Lower lobe of right lung (tissue), 2 donors: ENCODE data around the gene KMT2A. TPM values are rescaled to one million over a fixed set of nuclear protein-coding genes. Genes with fewer than 3 reads are reported as not detected.

ENCODE experiments used
- ATAC-seq, 2 donors: fragments of 200-7000 bp; cut with Tn5 transposase; one replicate each; pipeline ENCODE4 v1.9.1; 2020 to 2022; ENCODE audit warnings: mild to moderate bottlenecking in 2 of 2, moderate library complexity in 2 of 2
- DNase-seq: peaks from one replicate; pipeline ENCODE4 v3.0.0-alpha.2; 2020
- H3K27ac ChIP-seq: fragments of 200-600 bp; one replicate; pipeline ENCODE4 v1.8.0; 2022
- H3K27me3 ChIP-seq: fragments of 200-600 bp; one replicate; pipeline ENCODE4 v1.8.0; 2022; ENCODE audit warnings: low read depth
- H3K36me3 ChIP-seq: fragments of 200-600 bp; one replicate; pipeline ENCODE4 v1.8.0; 2022; ENCODE audit warnings: mild to moderate bottlenecking
- H3K4me1 ChIP-seq: fragments of 200-600 bp; one replicate; pipeline ENCODE4 v1.8.0; 2022
- H3K4me3 ChIP-seq: fragments of 200-600 bp; one replicate; pipeline ENCODE4 v1.8.0; 2022; ENCODE audit warnings: mild to moderate bottlenecking
- H3K9me3 ChIP-seq: fragments of 200-600 bp; one replicate; pipeline ENCODE4 v1.8.0; 2022
- CTCF ChIP-seq: fragments of 200-600 bp; IDR thresholded peaks from one replicate; pipeline ENCODE4 v1.8.0; 2022; ENCODE audit warnings: antibody characterized with exemption, mild to moderate bottlenecking
- intact Hi-C: fragments of 100-400 bp; cut with DNase I; formaldehyde crosslinking; loops from one replicate; pipeline ENCODE4 v1.11.0; 2022
- long read RNA-seq: library from polyadenylated mRNA; unstranded; transcript quantifications from one replicate; pipeline ENCODE4 v2.0.0, GENCODE V29; 2021
- total RNA-seq: library from RNA; stranded (reverse); fragmentation: NEBNext Ultra II Directional; extraction: Animal tissue kit (Norgen Biotek cat#: 25700); gene quantifications from one replicate; pipeline ENCODE4 v1.2.1, GENCODE V29; 2021
- donor health status: DM: no; HTN: yes; CAD: no; lungs with severe emphysema.

The KMT2A gene
- 66.3 TPM for total RNA-seq
- long read RNA-seq, partial matches to known transcripts, result 13 of 38 reads
- long read RNA-seq, other reads (novel, unspliced or antisense), result 19 of 38 reads

GRCh38 chr11:118435893-118436624 lies at the start of gene KMT2A:
Gene KMT2A, plus strand, starts transcription at chr11:118436492. Its CDS starts 21 bp downstream, at chr11:118436513.
- peak within 1 kb of the TSS; percentile 87 for H3K27ac ChIP-seq
- H3K9me3 ChIP-seq, result no peaks in the 10 kb centered on the region
- peaks cover 39% of the 10 kb centered on the region for H3K4me1 ChIP-seq
- H3K36me3 ChIP-seq, result no peaks in the 10 kb centered on the region
- ATAC-seq (peak; percentile 93 to 99), DNase-seq (peak; percentile 96)
- H3K27me3 ChIP-seq, result no peaks in the 10 kb centered on the region
- H3K4me3 ChIP-seq, result peak within 1 kb of the TSS; percentile 91
- TF ChIP-seq CTCF, result peak; percentile 11
- intact Hi-C loops, result no loop called here

GRCh38 chr11:118396097-118396501 lies 40.2 kb upstream of the KMT2A start:
- ATAC-seq, result no peak
- no peak overlapping the region for H3K27ac ChIP-seq

GRCh38 chr11:118397448-118397847 lies 38.8 kb upstream of the KMT2A start:
- no peak for TF ChIP-seq CTCF
- H3K27ac ChIP-seq, result no peak overlapping the region
- peaks cover 52% of the 10 kb centered on the region for H3K36me3 ChIP-seq
- ATAC-seq (no peak), DNase-seq (no peak)
- intact Hi-C loops, result no loop called here
- no peaks in the 10 kb centered on the region for H3K9me3 ChIP-seq
- no peak overlapping the region for H3K4me3 ChIP-seq
- H3K4me1 ChIP-seq, result peaks cover 10% of the 10 kb centered on the region
- H3K27me3 ChIP-seq, result no peaks in the 10 kb centered on the region

More at GRCh38 chr11:118396097-118396501, 40.2 kb upstream of the KMT2A start:
- peaks cover 6% of the 10 kb centered on the region for H3K4me1 ChIP-seq
- no peaks in the 10 kb centered on the region for H3K27me3 ChIP-seq
- DNase-seq, result no peak
- intact Hi-C loops, result no loop called here
- no peak overlapping the region for H3K4me3 ChIP-seq
- H3K36me3 ChIP-seq, result peaks cover 65% of the 10 kb centered on the region
- no peaks in the 10 kb centered on the region for H3K9me3 ChIP-seq
- TF ChIP-seq CTCF, result no peak

- Histone ChIP-seq H3K36me3 (peaks cover 37% of the 10 kb centered on the region), H3K9me3 (no peaks in the 10 kb centered on the region), H3K4me3 (no peak overlapping the region), H3K27ac (peak overlapping the region; percentile 8), H3K4me1 (peaks cover 26% of the 10 kb centered on the region), H3K27me3 (no peaks in the 10 kb centered on the region)
- DNase-seq (no peak), ATAC-seq (no peak)
- intact Hi-C loops, result no loop called here
- TF ChIP-seq CTCF, result no peak
Measured at GRCh38 chr11:118398791-118399559, 37.3 kb upstream of the KMT2A start.

GRCh38 chr11:118401151-118401879 lies 35.0 kb upstream of the KMT2A start, which contains the start of gene ATP5MG:
Gene ATP5MG, plus strand, starts transcription at chr11:118401606. Its CDS starts 60 bp downstream, at chr11:118401666.
- Histone ChIP-seq H3K9me3 (no peaks in the 10 kb centered on the region), H3K4me1 (peaks cover 39% of the 10 kb centered on the region), H3K36me3 (peaks cover 26% of the 10 kb centered on the region), H3K27me3 (no peaks in the 10 kb centered on the region), H3K4me3 (peak within 1 kb of the TSS; percentile 97), H3K27ac (peak within 1 kb of the TSS; percentile 91)
- intact Hi-C loops, result no loop called here
- peak; percentile 93 to 94 for ATAC-seq
- no peak for TF ChIP-seq CTCF
- peak; percentile 94 for DNase-seq
